H4 (cell line): ENCODE results near the gene SEPHS1. TPM values are rescaled to one million over a fixed set of nuclear protein-coding genes. Genes with fewer than 3 reads are reported as not detected.
"Not testable (repeated sequence)": the region's sequence is repeated elsewhere in the genome, so short reads cannot be mapped to it uniquely, and the experiment has no call there.

Experiments used
- DNase-seq: peaks from one replicate; pipeline ENCODE4 v3.0.0-alpha.2; 2015; ENCODE audit warnings: low spot score
- total RNA-seq: library from RNA; depleted of rRNA; stranded (reverse); fragments of >200 nt; shearing (Covaris generic); gene quantifications from 2 replicates; pipeline ENCODE4 v1.2.3, GENCODE V29; 2014

Gene SEPHS1
- total RNA-seq, 1 experiment from 2014 or later: 50.1 TPM

DNA sequence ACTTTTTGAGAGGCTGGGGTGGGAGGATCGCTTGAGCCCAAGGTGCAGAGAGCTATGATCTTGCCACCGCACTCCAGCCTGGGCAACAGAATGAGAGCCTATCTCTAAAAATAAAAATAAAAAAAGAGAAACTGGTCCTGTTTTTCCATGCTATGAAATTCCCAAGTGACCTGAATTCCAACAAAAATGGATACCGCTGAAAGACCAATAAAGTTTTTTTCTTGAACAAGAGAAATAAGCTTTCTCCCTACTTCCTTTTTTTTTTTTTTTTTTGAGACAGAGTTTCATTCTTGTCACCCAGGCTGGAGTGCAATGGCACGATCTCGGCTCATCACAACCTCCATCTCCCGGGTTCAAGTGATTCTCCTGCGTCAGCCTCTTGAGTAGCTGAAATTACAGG lies 12.5 kb upstream of the SEPHS1 start:
- DNase-seq: no peak

DNA sequence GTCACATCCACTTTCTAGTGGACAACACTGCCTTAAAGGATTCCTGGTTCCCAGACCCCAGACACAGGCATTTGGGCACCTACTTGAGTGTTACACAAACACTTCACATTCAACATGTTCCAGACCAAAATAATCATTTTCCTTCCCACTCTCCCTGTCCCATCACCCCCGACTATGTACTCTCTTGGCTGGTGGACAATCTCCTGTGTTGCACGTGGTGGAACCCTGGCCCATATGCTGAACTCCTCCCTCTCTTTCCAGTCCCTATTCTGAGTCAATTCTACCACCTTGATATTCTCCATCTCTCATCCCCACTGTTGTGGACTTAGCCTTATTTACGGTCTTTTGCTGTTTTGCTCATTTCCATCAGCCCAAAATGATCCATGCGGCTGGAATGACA lies 8.3 kb upstream of the SEPHS1 start:
- DNase-seq: no peak

DNA sequence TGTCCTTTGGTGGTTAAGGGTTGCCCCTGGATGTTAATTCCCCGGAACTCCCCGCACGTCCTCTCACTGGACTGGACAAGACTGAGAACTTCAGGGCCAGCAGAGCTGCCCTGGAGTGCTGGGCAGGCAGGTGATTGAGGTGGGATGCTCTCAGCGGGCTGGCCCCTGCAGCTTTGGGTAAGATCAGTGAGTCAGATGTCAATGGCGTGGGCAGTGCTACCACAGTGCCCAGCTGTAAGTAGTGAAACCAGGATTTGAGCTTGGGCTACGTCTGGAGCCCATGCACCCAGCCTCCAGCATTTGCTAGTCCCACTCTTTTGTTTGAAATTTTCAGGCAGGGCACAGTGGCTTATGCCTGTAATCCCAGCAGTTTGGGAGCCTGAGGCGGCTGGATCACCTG lies 6.7 kb upstream of the SEPHS1 start:
- DNase-seq: no peak

DNA sequence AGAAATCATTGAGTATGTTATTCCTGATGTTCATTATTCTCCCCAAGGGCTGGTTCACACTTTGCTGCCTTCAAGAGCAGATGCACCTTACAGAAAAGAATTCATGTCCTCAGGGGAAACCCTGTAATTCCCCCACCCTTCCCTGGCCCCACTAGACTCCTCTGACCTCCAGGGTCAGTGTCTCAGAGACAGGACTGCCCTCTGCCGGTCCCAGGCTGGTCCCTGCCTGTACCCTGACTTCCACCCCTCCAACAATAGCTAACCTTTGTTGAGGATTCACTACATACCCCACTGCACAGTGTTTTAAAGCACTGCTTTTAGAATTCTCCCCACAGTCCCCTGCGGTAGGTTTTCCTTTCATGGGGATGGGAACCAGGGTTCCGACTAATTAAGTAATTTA lies 4.4 kb upstream of the SEPHS1 start:
- no peak for DNase-seq

DNA sequence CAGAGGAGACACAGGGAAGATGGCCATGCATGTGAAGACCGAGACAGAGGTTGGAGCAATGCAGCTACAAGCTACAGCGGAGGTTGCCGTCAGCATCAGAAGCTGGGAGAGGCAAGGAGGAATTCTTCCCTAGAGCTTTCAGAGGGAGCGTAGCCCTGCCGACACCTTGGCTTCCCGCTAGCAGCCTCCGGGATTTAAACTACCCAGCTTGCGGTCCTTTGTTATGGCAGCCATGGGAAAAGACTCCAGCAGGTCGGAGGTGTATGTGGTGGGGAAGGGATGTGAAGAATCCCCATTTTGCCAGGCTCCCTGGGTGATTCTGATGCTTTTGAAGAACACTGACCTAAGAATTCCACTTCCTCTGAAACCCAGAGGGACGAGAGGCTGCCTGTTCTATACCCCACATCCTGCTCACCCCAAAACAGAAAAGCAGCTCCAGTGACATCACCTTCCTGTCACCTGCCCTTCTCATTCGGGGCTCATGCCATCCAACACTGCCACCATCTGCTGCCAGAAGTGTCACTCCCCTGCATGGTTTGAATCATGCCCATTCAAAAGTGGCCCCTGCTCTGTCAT lies 3.3 kb upstream of the SEPHS1 start:
- no peak for DNase-seq

DNA sequence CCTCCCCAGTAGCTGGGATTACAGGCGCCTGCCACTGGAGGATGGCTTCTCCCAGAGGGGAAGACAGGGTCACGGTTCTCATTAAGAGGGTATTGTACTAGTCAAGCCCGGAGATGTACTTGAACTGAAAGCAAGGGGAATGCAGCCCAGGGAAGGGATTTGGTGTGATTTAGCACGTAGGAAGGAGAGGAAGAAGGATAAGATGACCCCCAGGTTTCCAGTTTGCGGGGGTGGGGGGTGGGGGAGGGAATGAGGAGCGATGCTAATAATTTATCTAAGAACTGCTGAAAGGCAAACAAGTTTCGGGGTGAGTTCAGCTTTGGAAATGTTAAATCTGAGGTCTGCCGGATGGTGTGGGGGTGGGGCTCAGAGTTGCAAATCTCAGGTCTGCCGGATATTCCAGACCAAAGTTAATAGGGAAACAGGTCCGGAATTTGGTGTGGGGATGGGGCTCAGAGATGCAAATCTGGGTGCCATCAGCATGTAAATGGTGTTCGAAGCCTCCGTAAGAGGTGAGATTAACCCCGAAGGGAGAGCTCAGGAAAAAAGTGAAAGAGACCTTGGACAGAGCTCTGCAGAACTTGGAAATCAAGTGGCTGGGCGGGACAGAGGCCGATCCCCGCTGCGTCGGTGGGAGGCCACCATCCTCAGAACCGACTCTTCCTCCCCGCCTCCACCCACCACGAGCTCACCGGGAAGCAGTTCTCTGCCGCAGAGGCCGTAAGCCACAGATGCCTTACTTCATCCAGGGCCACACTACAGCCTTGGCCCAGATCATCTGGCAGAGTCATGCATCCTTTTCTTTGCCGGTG lies 1.6 kb upstream of the SEPHS1 start:
- DNase-seq: peak; percentile 40

DNA sequence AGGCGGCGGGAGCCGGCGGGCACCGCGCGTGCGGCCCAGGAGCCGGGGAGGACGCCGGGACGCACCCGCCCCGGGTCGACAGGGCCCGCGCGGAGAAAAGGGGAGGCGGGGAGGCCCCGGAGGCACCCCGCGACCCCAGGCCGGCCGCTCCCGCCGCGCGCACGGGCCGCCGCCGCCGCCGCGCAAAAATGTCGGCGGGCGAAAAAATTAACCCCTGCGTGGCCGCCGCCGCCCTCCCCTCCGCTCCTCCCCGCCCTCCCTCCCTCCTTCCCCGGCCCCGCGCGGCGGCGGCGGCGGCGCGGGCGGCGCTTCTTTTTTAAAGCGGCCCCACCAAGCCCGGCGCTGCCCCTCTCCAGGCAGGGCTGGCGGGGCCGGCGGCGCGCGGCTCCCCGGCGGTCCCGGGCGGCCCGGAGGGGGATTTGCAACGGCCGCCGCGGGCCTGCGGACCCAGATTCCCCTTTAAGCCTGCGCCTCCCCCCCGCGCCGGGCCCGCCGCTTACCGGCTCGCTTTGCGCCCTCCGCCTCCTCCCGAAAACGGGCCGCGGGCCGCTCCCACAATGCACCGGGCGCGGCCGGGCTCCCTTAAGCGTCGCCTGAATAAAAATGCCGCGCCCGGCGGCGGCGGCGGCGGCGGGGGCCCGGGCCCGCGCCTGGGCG lies 465 bp downstream of the SEPHS1 start:
- peak; percentile 27 for DNase-seq

DNA sequence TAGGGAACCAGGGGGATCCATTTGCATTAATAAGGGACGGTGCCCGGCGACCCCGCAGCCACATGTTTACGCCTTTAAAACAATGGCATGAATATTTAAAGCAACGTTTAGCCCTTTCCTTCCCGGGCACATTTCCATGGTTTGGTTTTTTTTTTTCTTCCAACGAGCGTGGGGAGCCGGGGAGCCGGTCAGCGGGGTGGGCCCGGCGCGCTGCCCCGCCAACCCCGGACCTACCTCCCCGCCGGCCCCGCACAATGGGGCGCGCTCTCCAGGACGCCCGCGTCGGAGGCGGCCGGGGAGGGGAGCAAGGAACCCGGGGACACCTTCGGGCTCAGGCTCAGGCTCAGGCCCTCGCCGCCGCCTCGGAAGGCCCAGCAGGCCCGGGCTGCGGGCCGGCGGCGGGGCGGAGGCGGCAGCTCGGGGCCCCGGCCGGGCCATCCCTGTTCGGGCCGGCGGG lies 1.0 kb downstream of the SEPHS1 start:
- DNase-seq: no peak

DNA sequence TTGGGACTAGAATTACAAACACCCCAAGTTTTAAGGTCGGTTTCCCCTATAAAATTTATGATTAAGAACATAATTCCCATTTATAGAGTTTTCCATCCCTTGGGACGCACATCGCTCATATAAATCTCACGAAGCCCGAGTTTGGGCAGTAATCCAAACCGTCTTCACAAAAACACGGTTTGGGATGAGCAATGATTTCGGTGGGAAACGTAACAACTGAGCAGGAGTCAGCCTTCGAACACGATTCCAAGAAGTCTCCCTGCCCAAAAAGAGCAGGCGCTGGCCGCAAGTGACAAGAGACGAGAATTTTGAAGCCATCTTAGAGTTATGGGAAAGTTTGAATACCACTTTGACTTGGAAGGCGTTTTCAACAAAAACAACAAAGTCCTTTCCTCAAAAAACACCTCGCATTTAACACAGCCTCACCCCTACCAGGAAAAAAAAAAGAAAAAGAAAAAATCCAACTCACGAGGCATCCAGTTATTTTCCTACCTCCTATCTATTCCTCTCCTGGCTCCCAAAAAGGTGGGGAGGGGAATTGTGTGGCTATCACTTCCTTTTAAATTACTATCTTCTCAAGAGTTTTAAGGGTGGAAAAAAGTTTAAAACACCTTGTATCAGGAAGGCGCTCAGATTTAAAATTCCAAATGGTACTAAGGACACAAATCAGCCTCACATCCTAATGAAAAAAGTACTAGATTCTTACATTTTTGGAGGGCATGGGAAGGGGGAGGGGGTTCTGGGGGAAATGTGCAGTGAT lies 1.6 kb downstream of the SEPHS1 start:
- DNase-seq: no peak

DNA sequence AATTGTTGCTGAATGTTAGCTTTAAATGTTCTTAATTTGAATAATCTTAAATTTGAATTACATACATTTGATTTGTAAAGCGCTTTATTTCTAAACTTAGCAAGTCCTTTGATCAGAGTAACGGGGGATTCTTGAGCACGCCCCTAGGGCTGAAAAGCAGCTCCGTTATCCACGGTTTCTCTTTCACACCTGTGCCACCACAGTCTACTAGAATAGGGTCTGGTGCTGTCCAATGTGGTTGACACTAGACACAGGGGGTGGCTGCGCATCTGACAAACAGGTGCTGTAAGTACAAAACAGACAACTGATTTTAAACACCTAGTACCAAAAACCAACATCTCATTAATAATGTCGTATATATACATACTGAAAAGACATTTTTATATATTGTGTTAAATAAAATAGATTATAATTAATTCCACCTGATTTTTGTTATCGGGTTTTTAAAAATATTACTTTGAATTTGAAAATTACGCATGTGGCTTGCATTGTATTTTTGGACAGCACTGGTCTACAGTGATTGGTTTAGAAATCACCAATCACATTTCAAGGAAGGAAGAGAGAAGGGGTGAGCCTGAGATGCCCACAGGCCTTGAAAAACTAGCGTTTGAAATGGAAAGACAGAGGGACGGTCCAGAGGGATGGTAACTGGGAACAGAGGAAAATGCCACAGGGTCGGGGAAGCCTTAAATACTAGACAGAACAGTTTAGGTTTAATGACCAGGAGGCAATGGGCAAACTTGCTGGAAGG lies 7.3 kb downstream of the SEPHS1 start:
- no peak for DNase-seq

DNA sequence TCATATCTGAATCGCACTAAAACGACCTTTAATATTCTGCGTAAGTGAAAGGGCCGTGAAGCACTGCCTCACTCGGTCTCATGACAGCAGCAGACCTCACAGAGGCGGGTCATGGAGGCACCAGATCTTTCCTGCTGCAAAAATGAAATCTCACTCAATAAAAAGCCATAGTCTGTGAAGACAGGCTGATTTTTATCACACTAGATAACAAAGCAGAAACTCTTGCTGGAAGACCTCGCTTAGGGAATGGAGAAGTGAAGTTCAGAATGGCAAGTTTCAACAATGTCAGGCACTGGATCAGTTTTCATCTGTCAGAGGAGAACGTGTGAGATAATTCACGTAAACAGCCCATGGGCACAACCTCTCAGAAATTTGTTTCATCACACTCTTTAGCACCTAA lies 8.0 kb downstream of the SEPHS1 start:
- DNase-seq: no peak

DNA sequence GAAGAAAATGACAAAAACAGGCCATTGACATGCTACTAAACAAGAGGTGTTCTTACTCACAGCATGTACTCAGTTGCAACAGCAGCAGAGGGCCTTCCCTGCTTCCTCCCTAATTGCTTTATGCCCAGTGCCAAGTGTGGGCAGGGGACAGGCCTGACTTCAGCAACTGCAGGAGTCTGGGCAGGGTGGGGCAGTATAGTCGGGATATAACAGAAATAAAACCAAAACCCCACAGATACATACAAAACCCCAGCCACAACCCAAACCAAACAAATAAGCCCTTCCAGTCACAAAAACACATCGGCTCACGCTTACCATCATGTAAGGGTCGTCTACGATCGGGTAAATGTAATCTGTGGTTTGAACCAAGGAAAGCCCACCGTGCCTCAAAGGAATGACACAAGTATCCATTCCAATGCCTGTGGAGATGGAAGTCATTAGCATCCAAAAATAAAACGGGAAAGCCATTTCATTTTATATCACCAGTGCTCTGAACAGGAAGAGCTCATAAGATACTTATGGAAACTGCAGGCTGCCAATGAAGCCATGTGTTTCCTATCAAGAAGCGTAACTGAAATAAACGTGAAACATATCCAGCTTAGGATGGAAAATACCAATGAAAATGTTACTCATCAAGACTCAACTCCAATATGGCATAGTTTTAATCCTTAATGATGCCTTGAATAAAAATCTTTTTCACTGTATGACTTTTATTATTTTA lies 9.5 kb downstream of the SEPHS1 start:
- no peak for DNase-seq

DNA sequence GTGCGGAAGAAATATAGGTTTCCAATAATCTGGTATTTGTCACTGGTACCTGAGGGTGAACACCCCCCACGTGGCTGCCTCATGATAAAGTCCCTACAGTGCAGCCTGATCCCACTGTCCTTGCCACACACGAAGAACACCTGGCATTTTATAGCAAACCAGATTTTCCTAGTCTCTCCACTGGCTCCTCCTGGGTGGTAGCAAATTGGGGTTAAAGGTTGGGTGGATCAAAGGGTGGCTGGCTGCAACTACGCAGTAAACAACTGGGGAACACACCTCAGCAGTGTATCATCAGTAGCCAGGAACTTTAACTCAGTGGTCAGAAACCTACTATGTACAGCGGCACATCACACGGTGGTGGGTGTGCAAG lies 10.3 kb downstream of the SEPHS1 start:
- DNase-seq: no peak

DNA sequence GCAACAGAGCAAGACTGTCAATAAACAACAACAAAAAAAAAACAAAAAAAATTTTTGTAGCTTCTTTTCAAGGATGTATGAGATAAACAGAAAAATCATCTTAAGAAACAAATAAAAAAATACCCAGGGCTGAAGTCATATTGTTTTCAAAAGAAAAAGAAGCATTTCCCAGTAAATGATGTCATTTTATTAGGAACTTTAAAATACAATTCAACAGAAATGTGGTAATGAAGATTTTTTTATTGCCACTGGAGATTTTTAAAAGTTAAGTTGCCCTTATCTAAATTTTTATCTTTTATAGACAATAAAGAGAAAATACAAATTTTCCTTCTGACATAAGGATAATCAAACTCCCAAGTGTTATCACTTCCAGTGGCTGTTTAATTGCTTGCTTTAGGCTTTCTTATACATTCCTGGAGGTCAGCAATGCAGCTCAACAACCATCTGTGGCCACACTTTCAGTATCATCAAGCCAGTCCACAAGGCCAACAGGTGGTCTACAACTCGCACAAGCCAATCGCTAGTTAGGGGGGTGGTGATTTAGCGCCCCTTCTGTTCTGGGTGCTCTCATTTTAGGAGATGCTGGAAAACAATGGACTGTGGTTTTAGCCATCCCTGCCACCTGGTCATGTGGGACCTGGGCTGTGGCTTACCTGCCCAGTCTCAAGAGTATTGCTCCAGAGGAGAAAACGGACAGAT lies 10.8 kb downstream of the SEPHS1 start:
- DNase-seq: no peak

DNA sequence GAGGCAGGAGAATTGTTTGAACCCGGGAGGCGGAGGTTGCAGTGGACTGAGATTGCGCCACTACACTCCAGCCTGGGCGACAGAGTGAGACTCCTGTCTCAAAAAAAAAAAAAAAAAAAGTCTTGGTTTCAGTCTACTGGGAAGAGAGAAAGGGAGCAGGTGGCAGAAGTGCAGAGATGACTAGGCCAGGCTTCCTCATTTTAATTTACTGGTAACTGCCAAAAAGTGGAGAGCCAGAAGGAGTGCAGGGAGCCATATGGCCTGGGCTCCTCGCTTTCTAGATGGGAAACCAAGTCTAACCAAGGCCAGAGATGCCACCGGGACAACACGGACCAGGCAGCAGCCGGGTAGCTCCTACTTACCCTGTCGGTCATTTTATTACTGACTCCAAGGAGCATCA lies 12.2 kb downstream of the SEPHS1 start:
- no peak for DNase-seq

DNA sequence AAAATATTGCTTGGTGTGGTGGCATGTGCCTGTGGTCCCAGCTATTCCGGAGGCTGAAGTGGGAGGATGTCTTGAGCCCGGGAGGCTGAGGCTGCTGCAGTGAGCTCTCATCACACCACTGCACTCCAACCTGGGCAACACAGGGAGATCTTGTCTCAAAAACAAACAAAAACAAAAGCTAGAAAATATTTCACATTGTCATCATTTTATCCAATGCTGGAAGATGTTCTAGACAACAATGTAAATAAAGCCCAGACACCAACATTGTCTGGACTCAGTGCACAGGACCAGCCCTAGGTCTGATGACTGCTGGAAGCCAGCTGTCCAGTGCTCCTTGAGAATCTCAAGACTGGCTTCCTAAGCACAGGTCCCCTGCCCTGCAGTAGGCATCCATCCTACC lies 13.5 kb downstream of the SEPHS1 start:
- DNase-seq: no peak

DNA sequence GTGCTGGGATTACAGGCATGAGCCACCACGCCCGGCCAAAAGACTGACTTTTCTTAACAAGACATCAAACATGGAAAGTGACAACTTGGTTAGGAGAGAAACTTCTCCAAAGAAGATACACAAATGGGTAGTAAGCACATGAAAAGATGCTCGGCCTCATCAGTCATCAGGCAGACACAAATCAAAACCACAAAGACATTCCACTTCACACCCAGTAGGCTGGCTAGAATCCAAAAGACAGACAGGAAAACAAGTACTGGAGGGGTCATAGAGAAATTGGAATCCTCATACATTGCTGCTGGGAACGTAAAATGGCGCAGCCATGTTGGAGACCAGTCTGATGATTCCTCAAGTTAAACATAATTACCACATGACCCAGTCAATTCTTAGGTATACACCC lies 16.4 kb downstream of the SEPHS1 start:
- no peak for DNase-seq

DNA sequence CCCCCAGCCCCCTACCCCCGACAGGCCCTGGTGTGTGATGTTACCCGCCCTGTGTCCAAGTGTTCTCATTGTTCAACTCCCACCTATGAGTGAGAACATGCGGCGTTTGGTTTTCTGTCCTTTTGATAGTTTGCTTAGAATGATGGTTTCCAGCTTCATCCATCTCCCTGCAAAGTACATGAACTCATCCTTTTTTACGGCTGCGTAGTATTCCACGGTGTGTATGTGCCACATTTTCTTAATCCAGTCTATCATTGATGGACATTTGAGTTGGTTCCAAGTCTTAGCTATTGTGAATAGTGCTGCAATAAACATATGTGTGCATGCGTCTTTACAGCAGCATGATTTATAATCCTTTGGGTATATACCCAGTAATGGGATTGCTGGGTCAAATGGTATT lies 17.1 kb downstream of the SEPHS1 start:
- DNase-seq: not testable (repeated sequence)

DNA sequence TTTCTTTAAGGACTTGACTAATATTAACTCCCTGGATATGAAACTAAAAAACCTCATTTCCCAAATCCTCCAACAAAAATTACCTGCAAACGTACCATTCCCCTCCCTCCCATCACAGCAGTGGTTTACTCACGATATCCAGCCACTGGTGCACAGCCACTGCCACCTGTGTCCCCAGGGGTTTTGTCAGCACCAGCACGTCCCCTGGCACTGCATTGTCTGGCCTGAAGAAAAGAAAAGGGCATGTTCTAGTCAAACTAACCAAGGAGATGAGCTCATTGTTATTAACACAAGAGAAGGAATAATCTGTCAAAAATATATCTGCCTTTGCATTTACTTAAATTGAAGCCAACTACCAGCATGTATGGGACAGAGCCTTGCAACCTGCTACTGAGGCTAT lies 18.5 kb downstream of the SEPHS1 start:
- no peak for DNase-seq

DNA sequence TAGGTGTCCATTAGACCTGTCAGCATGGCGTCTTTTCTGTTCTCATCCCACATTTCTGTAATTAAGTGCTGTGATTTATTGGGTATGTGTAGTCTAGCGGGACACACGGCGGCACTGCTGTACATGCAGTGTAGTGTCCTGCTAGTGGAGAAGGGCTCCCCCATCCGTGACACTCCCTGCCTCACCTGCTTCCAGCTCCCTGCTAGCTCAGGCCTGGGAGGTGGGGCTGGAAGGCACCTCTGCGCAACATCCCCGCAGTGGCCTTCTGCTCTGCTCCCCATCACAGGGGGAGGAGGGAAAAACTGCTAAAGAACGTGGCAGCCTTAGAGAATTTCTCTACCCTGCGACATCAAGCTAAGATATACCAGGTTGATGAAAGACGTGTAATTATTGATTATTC lies 19.5 kb downstream of the SEPHS1 start:
- DNase-seq: no peak
